DOHH2 (cell line): ENCODE data around the gene PLTP.

ENCODE experiments used
- H3F3A ChIP-seq: fragments of 200-600 bp; sonication (generic), shearing (Covaris generic); 2 replicates; pipeline ENCODE4 v1.6.0; 2016; ENCODE audit warnings: antibody characterized with exemption, mild to moderate bottlenecking; ENCODE audit not compliant: control insufficient read depth, insufficient read depth
- H3K27ac ChIP-seq: fragments of 200-600 bp; sonication (generic); 2 replicates; pipeline ENCODE4 v1.5.1; 2014; ENCODE audit warnings: low read depth, mild to moderate bottlenecking, low read length, moderate library complexity
- H3K27me3 ChIP-seq: fragments of 200-600 bp; sonication (generic); 2 replicates; pipeline ENCODE4 v1.6.1; 2014; ENCODE audit warnings: mild to moderate bottlenecking, low read length, mixed read lengths; ENCODE audit not compliant: control insufficient read depth
- H3K36me3 ChIP-seq: fragments of 200-600 bp; sonication (generic); 2 replicates; pipeline ENCODE4 v1.6.1; 2014; ENCODE audit warnings: mild to moderate bottlenecking, low read length, moderate library complexity, mixed read lengths; ENCODE audit not compliant: control insufficient read depth
- H3K4me1 ChIP-seq: fragments of 200-600 bp; sonication (generic); 2 replicates; pipeline ENCODE4 v1.6.1; 2014; ENCODE audit warnings: mild to moderate bottlenecking, low read length, mixed read lengths; ENCODE audit not compliant: control insufficient read depth
- H3K4me2 ChIP-seq: fragments of 200-600 bp; sonication (generic); 2 replicates; pipeline ENCODE4 v1.6.0; 2014; ENCODE audit warnings: mild to moderate bottlenecking, low read length, moderate library complexity
- H3K4me3 ChIP-seq: fragments of 200-600 bp; sonication (generic); 2 replicates; pipeline ENCODE4 v1.5.1; 2014; ENCODE audit warnings: mild to moderate bottlenecking, low read length, mixed read lengths
- H3K79me2 ChIP-seq: fragments of 200-600 bp; sonication (generic); 2 replicates; pipeline ENCODE4 v1.6.1; 2014; ENCODE audit warnings: mild to moderate bottlenecking, low read length, mixed read lengths; ENCODE audit not compliant: control insufficient read depth
- H3K9me2 ChIP-seq: fragments of 200-600 bp; sonication (generic); replicated peaks from 2 replicates; pipeline ENCODE4 v1.6.1; 2014; ENCODE audit warnings: mild to moderate bottlenecking, low read length, mixed read lengths; ENCODE audit not compliant: control insufficient read depth
- H3K9me3 ChIP-seq: fragments of 200-600 bp; sonication (generic); 2 replicates; pipeline ENCODE4 v1.6.1; 2014; ENCODE audit warnings: antibody characterized with exemption, low read length, mixed read lengths; ENCODE audit not compliant: control insufficient read depth, insufficient read depth
- H4K20me1 ChIP-seq: fragments of 200-600 bp; sonication (generic); 2 replicates; pipeline ENCODE4 v1.6.0; 2014; ENCODE audit warnings: low read depth, mild to moderate bottlenecking, antibody characterized with exemption, low read length, moderate library complexity; ENCODE audit not compliant: control insufficient read depth, insufficient read depth
- EZH2phosphoT487 ChIP-seq: fragments of 200-600 bp; sonication (generic); IDR thresholded peaks from 2 replicates; pipeline ENCODE4 v1.6.1; 2017; ENCODE audit warnings: borderline replicate concordance, mild to moderate bottlenecking, antibody characterized with exemption, low read length, moderate library complexity, mixed read lengths
- TF ChIP-seq, protein P1 (sequence below): fragments of 200-600 bp; sonication (generic); IDR thresholded peaks from one replicate; pipeline ENCODE4 v1.5.1; 2014; ENCODE audit warnings: antibody characterized with exemption, mild to moderate bottlenecking, low read depth, low read length; ENCODE audit not compliant: poor library complexity, severe bottlenecking

Gene PLTP

GRCh38 chr20:45850238-45850637 is 61.7 kb downstream of the PLTP start:
- Histone ChIP-seq H3K27ac (no peak overlapping the region), H3K4me2 (no peak overlapping the region), H4K20me1 (no peaks in the 10 kb centered on the region; the same call in 1 of the 2 replicates), H3K9me3 (no peaks in the 10 kb centered on the region), H3K4me1 (0 out of 2 replicates have a peak, but pooled peaks cover 3% of the 10 kb centered on the region), H3K4me3 (no peak overlapping the region), H3K9me2 (no peaks in the 10 kb centered on the region), H3K79me2 (peaks cover 7% of the 10 kb centered on the region), H3K27me3 (no peaks in the 10 kb centered on the region), H3K36me3 (0 out of 2 replicates have a peak, but pooled peaks cover 6% of the 10 kb centered on the region), H3F3A (no peaks in the 10 kb centered on the region)
- no peak for TF ChIP-seq EZH2phosphoT487
- TF ChIP-seq, protein P1, sequence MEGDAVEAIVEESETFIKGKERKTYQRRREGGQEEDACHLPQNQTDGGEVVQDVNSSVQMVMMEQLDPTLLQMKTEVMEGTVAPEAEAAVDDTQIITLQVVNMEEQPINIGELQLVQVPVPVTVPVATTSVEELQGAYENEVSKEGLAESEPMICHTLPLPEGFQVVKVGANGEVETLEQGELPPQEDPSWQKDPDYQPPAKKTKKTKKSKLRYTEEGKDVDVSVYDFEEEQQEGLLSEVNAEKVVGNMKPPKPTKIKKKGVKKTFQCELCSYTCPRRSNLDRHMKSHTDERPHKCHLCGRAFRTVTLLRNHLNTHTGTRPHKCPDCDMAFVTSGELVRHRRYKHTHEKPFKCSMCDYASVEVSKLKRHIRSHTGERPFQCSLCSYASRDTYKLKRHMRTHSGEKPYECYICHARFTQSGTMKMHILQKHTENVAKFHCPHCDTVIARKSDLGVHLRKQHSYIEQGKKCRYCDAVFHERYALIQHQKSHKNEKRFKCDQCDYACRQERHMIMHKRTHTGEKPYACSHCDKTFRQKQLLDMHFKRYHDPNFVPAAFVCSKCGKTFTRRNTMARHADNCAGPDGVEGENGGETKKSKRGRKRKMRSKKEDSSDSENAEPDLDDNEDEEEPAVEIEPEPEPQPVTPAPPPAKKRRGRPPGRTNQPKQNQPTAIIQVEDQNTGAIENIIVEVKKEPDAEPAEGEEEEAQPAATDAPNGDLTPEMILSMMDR = no peak

GRCh38 chr20:45848969-45849582 is 62.9 kb downstream of the PLTP start:
- Histone ChIP-seq H3K27me3 (no peaks in the 10 kb centered on the region), H3K9me3 (no peaks in the 10 kb centered on the region), H3K9me2 (no peaks in the 10 kb centered on the region), H3K36me3 (peaks cover 6% of the 10 kb centered on the region), H3K27ac (no peak overlapping the region), H3K4me2 (no peak overlapping the region), H3K4me3 (no peak overlapping the region), H3F3A (no peaks in the 10 kb centered on the region), H3K4me1 (no peaks in the 10 kb centered on the region), H3K79me2 (no peaks in the 10 kb centered on the region), H4K20me1 (no peaks in the 10 kb centered on the region; the same call in 1 of the 2 replicates)
- TF ChIP-seq, protein P1 = no peak
- TF ChIP-seq EZH2phosphoT487 = no peak
